SU-DHL-6 (cell line): ENCODE data around the gene HAGH.

Experiments
- H2AFZ ChIP-seq: fragments of 200-600 bp; sonication (generic); 2 replicates; pipeline ENCODE4 v1.6.1; 2014; ENCODE audit warnings: low read depth, mild to moderate bottlenecking, moderate library complexity, mixed read lengths, antibody characterized with exemption, low read length; ENCODE audit not compliant: severe bottlenecking
- H3F3A ChIP-seq: fragments of 200-600 bp; shearing (Covaris generic); 2 replicates; pipeline ENCODE4 v1.6.0; 2016; ENCODE audit warnings: antibody characterized with exemption, mild to moderate bottlenecking; ENCODE audit not compliant: insufficient read depth
- H3K27ac ChIP-seq: fragments of 200-600 bp; sonication (generic); 2 replicates; pipeline ENCODE4 v1.5.1; 2016; ENCODE audit warnings: low read depth, mild to moderate bottlenecking, low read length, moderate library complexity, mixed read lengths
- H3K27me3 ChIP-seq: fragments of 200-600 bp; sonication (generic), shearing (Covaris generic); 2 replicates; pipeline ENCODE4 v1.6.0; 2014; ENCODE audit warnings: mild to moderate bottlenecking, low read length
- H3K36me3 ChIP-seq: fragments of 200-600 bp; sonication (generic); 2 replicates; pipeline ENCODE4 v1.6.1; 2014; ENCODE audit warnings: mild to moderate bottlenecking, low read length, mixed read lengths
- H3K4me2 ChIP-seq: fragments of 300-600, 200-600 bp; shearing (Covaris generic), sonication (generic); 2 replicates; pipeline ENCODE4 v1.6.0; 2014; ENCODE audit warnings: low read length, low read depth, mild to moderate bottlenecking; ENCODE audit not compliant: poor library complexity, severe bottlenecking
- H3K4me3 ChIP-seq: fragments of 200-600 bp; sonication (generic); 2 replicates; pipeline ENCODE4 v1.5.1; 2014; ENCODE audit warnings: antibody characterized with exemption, low read length, mild to moderate bottlenecking, mixed read lengths; ENCODE audit not compliant: insufficient read depth, poor library complexity, severe bottlenecking
- H3K79me2 ChIP-seq: fragments of 200-600 bp; sonication (generic); 2 replicates; pipeline ENCODE4 v1.6.1; 2014; ENCODE audit warnings: mild to moderate bottlenecking, low read length, moderate library complexity; ENCODE audit not compliant: insufficient read depth
- H3K9ac ChIP-seq: fragments of 200-600 bp; sonication (generic); 2 replicates; pipeline ENCODE4 v1.7.0; 2014; ENCODE audit warnings: mild to moderate bottlenecking, low read length
- H3K9me2 ChIP-seq: fragments of 200-600 bp; sonication (generic); replicated peaks from 2 replicates; pipeline ENCODE4 v1.6.1; 2014; ENCODE audit warnings: low read length; ENCODE audit not compliant: insufficient read depth
- H3K9me3 ChIP-seq: fragments of 200-600 bp; sonication (generic); 2 replicates; pipeline ENCODE4 v1.6.1; 2014; ENCODE audit warnings: low read length, mixed read lengths; ENCODE audit not compliant: insufficient read depth
- H4K20me1 ChIP-seq: fragments of 200-600 bp; sonication (generic); 2 replicates; pipeline ENCODE4 v1.6.1; 2014; ENCODE audit warnings: low read depth, mild to moderate bottlenecking, antibody characterized with exemption, low read length, moderate library complexity, mixed read lengths
- EZH2phosphoT487 ChIP-seq: fragments of 200-600 bp; sonication (generic), shearing (Covaris generic); conservative IDR thresholded peaks from 2 replicates; pipeline ENCODE4 v1.6.1; 2018; ENCODE audit warnings: mild to moderate bottlenecking, antibody characterized with exemption, low read length, moderate library complexity, mixed read lengths
- TF ChIP-seq, protein P1 (sequence below): fragments of 200-600 bp; sonication (generic); IDR thresholded peaks from one replicate; pipeline ENCODE4 v1.5.1; 2017; ENCODE audit warnings: antibody characterized with exemption, mild to moderate bottlenecking, low read length, moderate library complexity; ENCODE audit not compliant: insufficient read depth, poor library complexity, severe bottlenecking

The HAGH gene

DNA sequence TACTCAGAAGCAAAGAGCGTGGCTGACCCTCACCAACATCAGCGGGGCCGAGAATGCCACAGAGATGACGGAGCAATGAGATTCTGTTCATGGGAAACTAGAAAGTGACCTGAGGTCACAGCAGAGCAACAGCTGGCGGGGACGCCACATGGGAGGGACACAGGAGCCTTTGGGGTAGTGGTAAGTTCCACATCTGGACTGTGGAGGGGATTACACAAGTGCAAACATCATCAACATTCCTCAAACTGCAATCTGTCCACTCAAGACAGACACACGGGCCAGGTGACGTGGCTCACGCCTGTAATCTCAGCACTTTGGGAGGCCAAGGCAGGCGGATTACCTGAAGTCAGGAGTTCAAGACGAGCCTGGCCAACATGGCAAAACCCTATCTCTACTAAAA lies 11.2 kb downstream of the HAGH start:
- H3K79me2 ChIP-seq = no peaks in the 10 kb centered on the region
- H3K9me2 ChIP-seq = no peaks in the 10 kb centered on the region
- H4K20me1 ChIP-seq = no peaks in the 10 kb centered on the region
- no peak overlapping the region for H3K4me3 ChIP-seq
- H3F3A ChIP-seq = no peaks in the 10 kb centered on the region
- TF ChIP-seq EZH2phosphoT487 = no peak
- TF ChIP-seq, protein P1, sequence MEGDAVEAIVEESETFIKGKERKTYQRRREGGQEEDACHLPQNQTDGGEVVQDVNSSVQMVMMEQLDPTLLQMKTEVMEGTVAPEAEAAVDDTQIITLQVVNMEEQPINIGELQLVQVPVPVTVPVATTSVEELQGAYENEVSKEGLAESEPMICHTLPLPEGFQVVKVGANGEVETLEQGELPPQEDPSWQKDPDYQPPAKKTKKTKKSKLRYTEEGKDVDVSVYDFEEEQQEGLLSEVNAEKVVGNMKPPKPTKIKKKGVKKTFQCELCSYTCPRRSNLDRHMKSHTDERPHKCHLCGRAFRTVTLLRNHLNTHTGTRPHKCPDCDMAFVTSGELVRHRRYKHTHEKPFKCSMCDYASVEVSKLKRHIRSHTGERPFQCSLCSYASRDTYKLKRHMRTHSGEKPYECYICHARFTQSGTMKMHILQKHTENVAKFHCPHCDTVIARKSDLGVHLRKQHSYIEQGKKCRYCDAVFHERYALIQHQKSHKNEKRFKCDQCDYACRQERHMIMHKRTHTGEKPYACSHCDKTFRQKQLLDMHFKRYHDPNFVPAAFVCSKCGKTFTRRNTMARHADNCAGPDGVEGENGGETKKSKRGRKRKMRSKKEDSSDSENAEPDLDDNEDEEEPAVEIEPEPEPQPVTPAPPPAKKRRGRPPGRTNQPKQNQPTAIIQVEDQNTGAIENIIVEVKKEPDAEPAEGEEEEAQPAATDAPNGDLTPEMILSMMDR = no peak
- H3K9me3 ChIP-seq = no peaks in the 10 kb centered on the region
- H3K4me2 ChIP-seq = no peak overlapping the region
- no peak overlapping the region for H3K27ac ChIP-seq
- no peak overlapping the region for H3K9ac ChIP-seq
- H3K27me3 ChIP-seq = no peaks in the 10 kb centered on the region
- H3K36me3 ChIP-seq = no peaks in the 10 kb centered on the region
- no peak overlapping the region for H2AFZ ChIP-seq

DNA sequence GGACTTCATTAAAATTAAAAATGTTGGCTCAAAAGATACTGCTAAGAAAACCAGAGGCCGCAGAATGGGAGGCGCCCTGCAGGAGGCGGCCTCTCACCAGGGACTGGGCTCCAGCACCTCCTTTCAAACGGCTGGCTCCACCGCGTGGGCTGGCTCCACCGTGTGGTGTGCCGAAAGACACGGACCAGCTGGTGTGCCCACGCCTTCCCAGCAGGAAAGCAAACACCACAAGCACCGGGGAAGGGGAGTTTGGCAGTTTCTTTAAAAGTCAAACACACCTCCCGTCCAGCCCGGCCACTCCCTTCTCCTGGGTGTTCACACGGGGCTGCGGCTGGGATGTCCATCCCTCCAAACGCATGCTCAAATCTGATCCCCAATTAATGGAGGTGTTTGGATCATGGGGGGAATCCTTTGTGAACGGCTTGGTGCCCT lies 13.9 kb downstream of the HAGH start:
- no peaks in the 10 kb centered on the region for H3K9me3 ChIP-seq
- no peaks in the 10 kb centered on the region for H4K20me1 ChIP-seq
- no peaks in the 10 kb centered on the region for H3K36me3 ChIP-seq
- TF ChIP-seq, protein P1 = no peak
- no peak for TF ChIP-seq EZH2phosphoT487
- no peak overlapping the region for H3K27ac ChIP-seq
- H3K9me2 ChIP-seq = no peaks in the 10 kb centered on the region
- H3K27me3 ChIP-seq = no peaks in the 10 kb centered on the region
- no peak overlapping the region for H3K4me2 ChIP-seq
- H2AFZ ChIP-seq = no peak overlapping the region
- H3K4me3 ChIP-seq = no peak overlapping the region
- no peaks in the 10 kb centered on the region for H3F3A ChIP-seq
- H3K79me2 ChIP-seq = no peaks in the 10 kb centered on the region
- H3K9ac ChIP-seq = no peak overlapping the region

DNA sequence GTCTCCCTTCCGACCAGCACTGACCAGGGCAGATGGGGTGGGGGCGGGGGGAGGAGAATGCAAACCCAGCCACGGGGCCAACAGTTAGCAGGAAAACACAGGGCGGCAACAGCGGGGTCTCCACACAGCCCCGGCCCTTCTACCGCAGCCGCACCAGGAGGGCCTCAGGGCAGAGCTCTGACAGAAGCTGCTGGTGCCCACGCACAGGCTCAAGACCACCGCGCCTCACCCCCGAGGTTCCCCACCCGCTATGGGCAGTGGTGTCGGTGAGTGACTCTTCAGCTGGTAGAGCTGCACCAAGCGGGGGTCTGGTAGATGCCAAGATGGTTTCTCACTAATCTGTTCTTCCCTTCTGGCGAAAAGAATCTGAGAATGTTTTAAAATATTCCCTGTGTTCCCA lies 16.1 kb downstream of the HAGH start:
- Histone ChIP-seq H3K27me3 (no peaks in the 10 kb centered on the region), H3K4me2 (no peak overlapping the region), H2AFZ (no peak overlapping the region), H3K27ac (no peak overlapping the region), H3K9me3 (no peaks in the 10 kb centered on the region), H3K4me3 (no peak overlapping the region), H3K36me3 (no peaks in the 10 kb centered on the region), H3K9me2 (no peaks in the 10 kb centered on the region), H3F3A (no peaks in the 10 kb centered on the region), H3K79me2 (no peaks in the 10 kb centered on the region), H3K9ac (no peak overlapping the region), H4K20me1 (no peaks in the 10 kb centered on the region)
- no peak for TF ChIP-seq EZH2phosphoT487
- TF ChIP-seq, protein P1 = no peak

DNA sequence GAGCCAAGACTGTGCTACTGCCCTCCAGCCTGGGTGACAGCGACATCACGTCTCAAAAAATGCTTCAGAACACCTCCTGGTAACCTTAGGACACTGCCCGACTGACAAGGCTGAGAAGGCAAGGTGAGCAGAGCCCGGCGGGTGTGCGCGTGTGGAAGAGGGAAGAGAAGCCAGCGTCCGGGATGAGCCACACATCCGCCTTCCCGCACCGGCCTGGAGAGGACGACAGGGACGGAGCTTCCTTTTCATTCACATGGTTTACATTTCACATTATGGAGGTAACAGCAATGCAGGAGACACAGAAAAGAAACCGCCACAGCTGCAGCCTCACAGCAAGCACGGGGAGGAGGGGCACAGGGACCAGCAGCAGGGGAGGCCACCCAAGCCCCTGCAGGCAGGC lies 16.5 kb downstream of the HAGH start:
- Histone ChIP-seq H3K9me3 (no peaks in the 10 kb centered on the region), H3K4me3 (no peak overlapping the region), H3K9ac (no peak overlapping the region), H2AFZ (no peak overlapping the region), H4K20me1 (no peaks in the 10 kb centered on the region), H3K36me3 (no peaks in the 10 kb centered on the region), H3F3A (no peaks in the 10 kb centered on the region), H3K9me2 (no peaks in the 10 kb centered on the region), H3K27ac (no peak overlapping the region), H3K79me2 (no peaks in the 10 kb centered on the region), H3K27me3 (no peaks in the 10 kb centered on the region), H3K4me2 (no peak overlapping the region)
- TF ChIP-seq, protein P1 = no peak
- TF ChIP-seq EZH2phosphoT487 = no peak
